IPS-NIHi7 (cell line): ENCODE results near the gene POLE.

Source experiments
- DNase-seq: peaks from one replicate; pipeline ENCODE4 v3.0.0; 2012; ENCODE audit warnings: mixed read lengths; ENCODE audit errors: extremely low spot score

POLE gene

DNA sequence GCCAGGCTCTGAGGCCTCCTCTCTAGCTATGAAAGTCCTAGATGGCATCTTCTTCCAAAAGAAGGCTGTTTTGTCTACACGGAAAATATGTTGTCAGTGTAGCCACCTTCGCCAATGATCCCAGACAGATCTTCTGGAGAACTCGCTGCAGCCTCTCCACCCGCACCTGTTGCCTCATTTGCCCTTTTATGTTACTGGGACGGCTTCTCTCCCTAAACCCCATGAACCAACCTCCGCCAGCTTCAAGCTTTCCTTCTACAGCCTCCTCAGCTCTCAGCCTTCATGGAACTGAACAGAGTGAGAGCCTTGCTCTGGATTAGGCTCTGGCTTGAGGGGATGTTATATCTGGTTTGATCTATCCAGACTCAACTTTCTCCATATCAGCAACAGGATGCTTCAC, 57.8 kb downstream of the POLE start:
- no peak for DNase-seq

DNA sequence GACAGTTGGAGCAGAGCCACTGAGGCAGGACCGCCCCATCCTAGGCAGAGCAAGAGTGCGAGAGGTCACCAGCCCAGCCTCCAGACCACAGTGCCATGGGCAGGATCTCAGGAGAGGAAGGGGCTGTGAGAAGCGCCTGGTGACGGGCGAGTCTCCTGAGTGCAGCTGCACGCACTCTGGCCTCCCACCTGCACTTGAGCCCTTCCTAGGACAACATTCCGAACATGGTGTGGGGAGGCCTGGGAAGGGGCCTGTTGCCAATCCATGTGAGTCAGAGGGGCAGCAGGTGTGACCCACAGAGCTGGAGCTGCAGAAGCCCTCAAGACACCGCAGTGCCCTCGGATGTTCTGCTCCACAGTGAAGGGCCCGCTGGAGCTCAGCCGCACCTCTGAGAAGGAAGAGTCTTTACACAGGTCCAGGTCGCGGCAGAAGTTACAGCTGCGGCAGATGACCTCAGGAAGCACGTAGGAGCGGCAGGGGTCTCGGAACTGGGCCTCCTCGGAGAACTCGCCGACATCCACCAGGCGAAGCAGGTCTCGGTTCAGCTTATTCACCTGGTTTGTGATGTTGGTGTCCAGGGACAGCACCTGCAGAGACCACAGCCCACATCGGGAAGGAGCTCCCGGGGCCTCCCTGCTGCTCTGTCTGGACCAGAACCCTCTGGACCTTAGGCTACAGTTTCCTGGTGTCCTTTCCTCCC, 61.3 kb downstream of the POLE start:
- no peak for DNase-seq

DNA sequence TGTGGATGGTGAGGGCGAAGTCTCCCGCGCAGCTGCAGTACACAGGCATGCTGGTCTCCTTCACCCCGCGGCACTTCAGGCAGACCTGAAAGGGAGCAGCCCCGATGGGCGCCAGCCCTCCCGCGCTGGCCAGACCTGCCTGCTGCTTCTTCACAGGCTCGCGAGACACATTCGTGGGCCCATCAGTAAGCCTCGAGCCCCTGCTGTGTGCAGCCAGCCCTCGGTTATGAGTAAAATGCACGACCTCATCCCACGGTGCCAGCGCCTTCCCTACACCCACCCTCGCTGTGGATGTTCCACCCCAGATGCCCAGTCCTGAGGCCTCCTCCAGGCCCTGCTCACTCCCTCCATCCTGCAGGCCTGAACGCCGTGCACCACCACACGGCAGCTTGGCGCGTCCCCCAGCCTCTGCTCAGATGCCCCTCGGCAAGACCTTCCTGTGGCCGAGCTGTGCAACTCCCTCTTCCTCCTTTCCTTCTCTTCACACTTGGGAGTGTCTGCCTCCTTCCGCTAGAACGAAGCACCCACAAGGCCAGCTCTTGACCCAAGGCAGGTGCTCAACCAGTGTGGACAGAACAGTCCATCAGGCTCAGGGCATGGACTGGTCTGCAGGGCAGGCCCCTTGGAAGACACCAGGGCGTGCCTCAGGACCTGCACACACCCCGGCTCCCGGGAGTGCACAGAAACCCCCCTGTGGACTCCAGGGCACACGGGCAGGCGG, 62.1 kb downstream of the POLE start:
- no peak for DNase-seq

- no peak for DNase-seq
These were observed 62.8 kb downstream of the POLE start for GRCh38 chr12:132624186-132624855.

GRCh38 chr12:132623072-132623869, 63.9 kb downstream of the POLE start:
- no peak for DNase-seq

GRCh38 chr12:132622437-132623071, 64.6 kb downstream of the POLE start:
- no peak for DNase-seq

- no peak for DNase-seq
These were observed 65.3 kb downstream of the POLE start for GRCh38 chr12:132621657-132622435.

DNA sequence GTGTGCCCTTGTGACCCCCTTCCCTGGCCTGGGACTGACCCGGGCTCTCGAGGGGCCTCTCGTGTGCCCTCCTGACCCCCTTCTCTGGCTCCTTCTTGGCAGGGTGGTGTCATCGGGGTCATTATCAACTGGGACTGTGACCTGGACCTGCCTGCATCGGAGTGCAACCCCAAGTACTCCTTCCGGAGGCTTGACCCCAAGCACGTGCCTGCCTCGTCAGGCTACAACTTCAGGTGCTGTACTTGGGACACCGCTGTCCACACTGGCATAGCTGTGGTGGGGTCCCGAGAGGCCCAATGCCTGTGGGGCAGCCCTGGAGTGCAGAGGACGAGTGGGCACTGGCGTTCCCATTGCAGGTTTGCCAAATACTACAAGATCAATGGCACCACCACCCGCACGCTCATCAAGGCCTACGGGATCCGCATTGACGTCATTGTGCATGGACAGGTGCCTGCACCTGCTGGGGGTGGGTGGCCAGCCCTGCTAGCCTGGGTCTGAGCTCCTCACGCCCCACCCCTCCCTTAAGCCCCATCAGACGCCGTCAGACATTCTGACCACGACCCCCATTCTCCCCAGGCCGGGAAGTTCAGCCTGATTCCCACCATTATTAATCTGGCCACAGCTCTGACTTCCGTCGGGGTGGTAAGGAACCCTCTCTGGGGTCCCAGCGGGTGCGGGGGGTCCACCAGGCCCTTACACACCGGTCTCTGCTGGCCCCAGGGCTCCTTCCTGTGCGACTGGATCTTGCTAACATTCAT, 66.1 kb downstream of the POLE start:
- no peak for DNase-seq

GRCh38 chr12:132620113-132620898, 66.8 kb downstream of the POLE start:
- DNase-seq, result no peak

- DNase-seq, result no peak
These were observed 67.6 kb downstream of the POLE start for GRCh38 chr12:132619386-132620112.

- DNase-seq, result no peak
These were observed 68.1 kb downstream of the POLE start for GRCh38 chr12:132619071-132619385.

DNA sequence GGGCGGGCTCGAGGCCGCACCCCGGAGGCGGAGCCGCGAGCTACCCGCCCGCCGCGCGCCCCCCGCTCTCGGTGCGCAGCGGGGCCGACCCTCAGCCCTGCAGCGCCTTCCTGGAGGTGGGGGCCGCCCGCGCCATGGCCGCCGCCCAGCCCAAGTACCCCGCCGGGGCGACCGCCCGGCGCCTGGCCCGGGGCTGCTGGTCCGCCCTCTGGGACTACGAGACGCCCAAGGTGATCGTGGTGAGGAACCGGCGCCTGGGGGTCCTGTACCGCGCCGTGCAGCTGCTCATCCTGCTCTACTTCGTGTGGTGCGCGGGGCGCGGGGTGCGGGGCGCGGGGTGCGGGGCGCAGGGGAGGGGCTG, 68.5 kb downstream of the POLE start, which contains the start of gene P2RX2:
P2RX2 (plus strand) TSS at position 94 of the 361 bp plus-strand sequence; CDS start at position 135, 41 bp downstream.
- peak; percentile 48 for DNase-seq

DNA sequence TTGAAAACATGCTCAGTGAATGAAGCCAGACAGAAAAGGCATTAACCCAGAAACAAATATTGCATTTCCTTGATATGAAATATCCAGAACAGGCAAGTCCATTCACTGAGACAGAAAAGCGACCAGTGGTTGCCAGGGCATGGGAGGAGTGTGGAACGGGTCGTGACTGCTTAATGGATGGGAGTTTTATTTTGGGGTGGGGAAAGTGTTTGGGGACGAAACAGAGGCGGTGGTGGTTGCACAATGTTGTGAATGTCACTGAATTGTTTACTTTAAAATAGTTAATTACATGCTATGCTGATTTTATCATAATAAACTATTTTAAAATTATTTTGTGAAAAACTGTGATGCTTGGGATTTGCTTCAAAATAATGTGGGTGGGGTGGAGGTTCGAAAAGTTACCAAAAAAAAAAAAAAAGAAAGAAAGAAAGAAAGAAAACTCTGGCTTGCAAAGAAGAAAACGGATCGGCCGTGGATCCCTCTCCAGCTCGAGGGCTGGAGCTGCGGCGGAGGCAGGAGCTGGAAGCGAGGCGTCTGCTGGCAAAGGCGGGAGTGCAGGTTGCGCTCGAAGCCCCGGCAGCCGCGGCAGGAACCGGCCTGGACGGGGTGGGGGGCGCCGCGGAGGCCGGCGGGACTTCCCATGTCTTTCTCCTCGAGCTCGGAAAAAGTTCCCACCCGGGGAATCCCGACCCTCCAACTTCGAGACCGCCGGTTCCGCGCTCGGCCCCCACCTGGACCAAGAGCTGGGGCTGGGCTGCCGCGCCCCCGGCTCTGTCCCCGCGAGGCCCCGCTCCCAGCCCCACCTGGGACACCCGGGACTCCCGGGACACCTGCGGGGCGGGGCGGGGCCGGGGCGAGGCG, 69.1 kb downstream of the POLE start:
- DNase-seq, result peak; percentile 67

- no peak for DNase-seq
These were observed 69.9 kb downstream of the POLE start for GRCh38 chr12:132617135-132617701.

- no peak for DNase-seq
These were observed 71.5 kb downstream of the POLE start for GRCh38 chr12:132615579-132616038.

DNA sequence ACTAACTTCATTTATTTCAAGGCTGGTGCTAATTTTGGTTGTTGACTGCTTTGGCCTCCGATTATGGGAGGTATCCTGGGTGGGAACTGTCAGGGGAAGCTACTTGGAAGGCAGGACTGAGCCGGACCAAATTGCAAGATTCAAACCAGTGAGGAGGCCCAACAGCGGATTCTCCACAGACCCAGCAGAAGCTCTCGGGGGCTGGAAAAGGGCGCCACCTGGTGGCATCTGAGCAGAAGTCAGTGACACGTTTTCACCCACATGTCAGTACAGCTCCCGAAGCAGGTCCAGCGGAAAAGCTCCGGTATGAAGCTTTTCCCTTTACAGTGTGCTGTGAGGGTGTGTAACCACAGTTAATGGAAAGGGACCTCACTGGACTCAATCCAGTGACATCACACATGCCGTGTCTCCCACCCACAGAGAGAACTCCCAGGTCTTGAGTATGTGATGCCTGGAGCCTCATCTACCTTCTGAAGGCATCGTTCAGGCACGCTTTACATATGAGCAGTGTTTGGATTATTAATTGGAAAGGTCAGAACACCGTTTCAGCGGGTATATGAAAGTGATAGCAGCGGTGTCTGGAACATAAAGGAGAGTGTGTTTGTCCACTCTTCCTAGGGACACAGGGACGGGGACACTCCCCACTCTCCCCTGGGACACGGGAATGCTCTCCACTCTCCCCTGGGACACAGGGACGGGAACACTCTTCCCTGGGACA, 72.1 kb downstream of the POLE start:
- DNase-seq, result peak; percentile 88

- no peak for DNase-seq
These were observed 73.1 kb downstream of the POLE start for GRCh38 chr12:132614029-132614428.
